Measurements from ENCODE around the gene FAM167B.

GRCh38 chr1:32242341-32242851 is 4.6 kb upstream of the FAM167B start:
- TF ChIP-seq CTCF (conservative IDR thresholded peaks at IDR 0.05; ENCODE audit: low read depth, low read length) = no peak
- TF ChIP-seq EZH2phosphoT487 (IDR thresholded peaks at IDR 0.05; ENCODE audit: borderline replicate concordance, low read length) = no peak
- no peak for TF ChIP-seq EZH2 (IDR thresholded peaks at IDR 0.05; ENCODE audit: low read length, unreplicated experiment)
